ENCODE measurements around the gene SNAPC3. TPM values are rescaled to one million over a fixed set of nuclear protein-coding genes. Genes with fewer than 3 reads are reported as not detected.
"Not testable (repeated sequence)": the region's sequence is repeated elsewhere in the genome, so short reads cannot be mapped to it uniquely, and the experiment has no call there.

Gene SNAPC3
- 10 to 100 TPM; 40.2 to 42.5 TPM for total RNA-seq
- long read RNA-seq, full-length matches to known transcripts: 54 of 68 reads
- long read RNA-seq, partial matches to known transcripts: 5 of 68 reads
- long read RNA-seq, other reads (novel, unspliced or antisense): 9 of 68 reads

DNA sequence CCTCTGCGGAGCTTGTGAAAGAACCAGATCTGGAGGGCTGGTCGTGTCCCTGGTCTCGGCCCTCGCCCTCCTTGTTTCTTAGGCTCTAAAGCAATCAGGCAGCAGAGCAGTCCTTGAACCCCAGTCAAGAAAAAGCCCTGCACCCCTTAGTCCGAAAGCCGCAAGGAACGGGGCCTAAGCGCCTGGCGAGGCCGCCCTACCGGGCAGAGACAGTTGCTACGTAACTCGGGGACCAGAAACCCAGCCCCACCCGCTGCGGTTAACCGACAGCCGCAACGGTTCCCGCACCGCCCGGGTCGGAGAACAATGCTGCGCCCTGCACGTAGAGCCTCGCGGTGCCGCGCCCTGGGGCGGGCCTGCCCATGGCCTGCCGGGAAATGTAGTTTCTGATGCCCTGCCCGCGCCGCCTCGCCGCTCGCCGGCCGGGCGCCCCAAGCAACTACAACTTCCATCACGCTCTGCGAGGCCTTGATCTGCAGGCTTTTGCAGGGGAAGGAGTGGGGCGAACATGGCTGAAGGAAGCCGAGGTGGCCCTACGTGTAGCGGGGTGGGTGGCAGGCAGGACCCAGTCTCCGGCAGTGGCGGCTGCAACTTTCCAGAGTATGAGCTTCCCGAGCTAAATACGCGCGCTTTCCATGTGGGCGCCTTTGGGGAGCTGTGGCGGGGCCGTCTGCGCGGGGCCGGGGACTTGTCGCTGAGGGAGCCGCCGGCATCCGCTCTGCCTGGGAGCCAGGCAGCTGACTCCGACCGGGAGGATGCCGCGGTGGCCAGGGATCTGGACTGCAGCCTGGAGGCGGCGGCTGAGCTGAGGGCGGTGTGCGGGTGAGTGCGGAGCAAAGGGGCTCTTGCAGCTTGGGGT, at the start of gene SNAPC3:
Gene SNAPC3, plus strand, starts transcription at position 505 of the 859 bp plus-strand sequence. Its CDS starts 4 bp downstream, at position 509.
- intact Hi-C loops (cut with DNase I, micrococcal nuclease): loop anchor here in 1 of 2 donors (5.0 kb wide), 1 partner anchor 210 kb away; no protein-coding TSS in a partner anchor
- DNase-seq: peak; percentile 96 to 97
- peak; percentile 94 for ATAC-seq

DNA sequence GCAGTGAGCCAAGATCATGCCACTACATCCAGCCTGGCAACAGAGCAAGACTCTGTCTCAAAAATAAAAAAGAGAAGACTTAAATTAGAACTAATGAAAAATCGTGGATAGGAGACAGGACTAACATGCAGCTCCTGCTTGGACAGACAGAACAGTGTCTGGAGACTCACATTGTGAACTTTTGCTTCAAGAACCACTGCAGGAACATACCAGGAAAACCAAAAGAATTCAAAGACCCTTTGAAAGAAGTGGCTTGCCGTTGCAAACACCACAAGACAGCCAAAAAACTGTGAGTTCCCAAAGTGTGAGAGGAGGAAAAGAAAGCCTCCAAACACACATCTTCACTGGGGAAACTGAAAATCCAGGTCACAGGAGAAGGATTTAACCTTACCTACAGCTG, 48.8 kb upstream of the SNAPC3 start:
- DNase-seq: no peak
- ATAC-seq: no peak
- intact Hi-C loops (cut with DNase I, micrococcal nuclease): no loop called here

DNA sequence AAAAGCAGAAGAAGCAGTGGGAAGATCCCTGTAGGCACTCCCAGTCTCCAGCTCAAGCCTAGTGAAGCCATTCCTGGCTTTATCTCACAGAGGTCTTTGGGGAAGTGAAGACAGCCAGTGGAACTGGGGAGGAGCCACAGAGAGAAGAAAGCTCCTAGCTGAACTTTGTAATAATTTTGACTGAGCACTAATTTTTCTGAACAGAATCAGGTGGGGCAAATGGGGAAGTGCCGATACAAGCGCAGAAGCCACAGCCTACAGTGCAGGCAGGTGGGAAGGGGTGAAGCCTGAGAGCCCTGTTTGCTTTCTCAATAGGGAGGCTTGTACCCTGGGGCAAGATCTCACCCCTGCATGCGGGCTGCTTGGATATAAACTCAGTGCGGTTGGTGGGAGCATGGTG, 48.4 kb upstream of the SNAPC3 start:
- ATAC-seq (peak; percentile 55), DNase-seq (peak in 1 of 2 donors; percentile 19)
- intact Hi-C loops (cut with DNase I, micrococcal nuclease): no loop called here

DNA sequence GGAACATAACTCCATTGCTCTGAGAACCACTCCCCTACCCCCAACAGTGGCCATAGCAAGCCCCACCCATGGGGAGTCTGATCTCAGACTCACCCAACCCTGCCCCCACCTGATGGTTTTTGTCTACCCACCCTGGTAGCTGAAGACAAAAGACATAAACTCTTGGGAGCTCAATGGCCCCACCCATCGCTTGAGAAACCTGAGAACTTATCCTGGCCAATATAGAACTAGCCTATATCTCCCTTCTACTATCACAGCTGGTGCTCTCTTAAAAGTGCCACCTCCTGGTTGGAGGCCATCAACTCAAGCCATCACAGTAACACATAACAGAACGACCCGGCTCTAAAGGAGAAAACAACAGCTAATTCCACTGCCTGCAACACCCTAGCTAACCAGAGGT, 47.9 kb upstream of the SNAPC3 start:
- DNase-seq (no peak), ATAC-seq (peak; percentile 4)
- intact Hi-C loops (cut with DNase I, micrococcal nuclease): no loop called here

DNA sequence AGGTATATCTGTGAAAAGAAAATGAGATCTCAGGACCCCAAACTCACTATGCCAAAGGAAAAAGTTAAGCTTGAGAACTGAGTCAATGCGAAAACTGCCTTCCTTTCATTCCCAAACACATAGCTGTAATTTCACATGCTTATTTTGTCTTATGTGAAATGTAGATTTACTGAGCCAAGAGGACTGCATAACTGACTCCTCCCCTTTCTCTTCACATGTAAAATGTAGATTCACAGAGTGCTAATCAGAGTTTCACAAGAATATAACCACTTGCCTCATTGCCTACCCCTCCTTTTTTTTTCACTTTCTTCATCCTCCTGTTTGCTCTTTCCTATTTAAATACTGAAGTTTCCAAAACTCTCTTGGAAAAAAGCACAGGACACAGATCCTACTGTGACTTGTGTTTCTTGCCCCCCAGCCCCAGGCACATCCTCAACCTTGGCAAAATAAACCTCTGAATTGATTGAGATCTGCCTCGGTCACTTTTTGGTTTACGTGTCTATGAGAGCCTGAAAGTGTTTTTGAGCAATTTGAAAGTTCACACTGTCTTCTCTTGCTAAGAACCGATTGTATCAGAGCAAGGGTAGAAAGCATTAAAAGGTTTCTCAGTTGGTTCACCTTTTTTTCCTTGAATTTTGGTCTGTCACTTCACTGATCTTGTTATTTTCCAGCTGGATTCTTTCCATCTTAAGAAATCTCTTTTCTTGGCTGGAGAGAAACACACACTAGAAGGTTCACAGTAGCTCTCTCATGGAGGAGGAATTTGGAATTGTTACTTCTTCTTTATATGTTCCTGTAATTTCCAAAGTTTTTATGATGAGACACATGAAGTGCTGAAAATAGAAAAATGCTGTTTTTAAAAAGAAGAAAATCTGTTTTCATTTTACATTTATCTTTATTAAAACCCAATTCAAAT, 44.8 kb upstream of the SNAPC3 start:
- intact Hi-C loops (cut with DNase I, micrococcal nuclease): no loop called here
- ATAC-seq (no peak), DNase-seq (no peak)

DNA sequence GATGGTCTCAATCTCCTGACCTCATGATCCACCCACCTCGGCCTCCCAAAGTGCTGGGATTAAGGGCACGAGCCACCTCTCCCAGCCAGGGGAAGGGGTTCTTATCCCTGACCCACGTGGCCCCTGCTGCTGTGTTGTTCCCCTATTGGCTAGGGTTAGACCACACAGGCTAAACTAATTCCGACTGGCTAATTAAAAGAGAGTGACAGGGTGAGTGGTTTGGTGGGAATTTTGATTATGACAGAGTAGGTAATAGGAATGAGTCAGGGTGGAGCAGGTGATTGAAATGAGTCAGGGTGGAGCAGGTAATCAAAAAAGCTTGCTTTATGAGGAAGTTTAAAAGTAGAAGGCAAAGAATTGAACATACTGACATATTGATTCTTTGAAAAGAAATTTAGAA, 43.4 kb upstream of the SNAPC3 start:
- DNase-seq; intact Hi-C loops (cut with DNase I, micrococcal nuclease): not testable (repeated sequence)
- peak; percentile 78 for ATAC-seq

DNA sequence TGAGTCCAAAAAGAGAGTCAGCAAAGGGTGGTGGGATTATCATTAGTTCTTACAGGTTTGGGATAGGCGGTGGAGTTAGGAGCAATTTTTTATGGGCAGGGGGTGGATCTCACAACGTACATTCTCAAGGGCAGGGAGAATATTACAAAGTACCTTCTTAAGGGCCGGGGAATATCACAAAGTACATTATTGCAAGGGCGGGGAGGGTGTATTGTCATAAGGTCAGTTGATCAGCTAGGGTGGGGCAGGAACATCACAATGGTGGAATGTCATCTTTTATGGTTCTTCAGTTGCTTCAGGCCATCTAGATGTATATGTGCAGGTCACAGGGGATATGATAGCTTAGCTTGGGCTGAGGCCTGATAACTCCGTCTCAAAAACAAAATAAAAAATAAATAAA, 42.8 kb upstream of the SNAPC3 start:
- intact Hi-C loops (cut with DNase I, micrococcal nuclease); DNase-seq: not testable (repeated sequence)
- peak; percentile 76 for ATAC-seq

DNA sequence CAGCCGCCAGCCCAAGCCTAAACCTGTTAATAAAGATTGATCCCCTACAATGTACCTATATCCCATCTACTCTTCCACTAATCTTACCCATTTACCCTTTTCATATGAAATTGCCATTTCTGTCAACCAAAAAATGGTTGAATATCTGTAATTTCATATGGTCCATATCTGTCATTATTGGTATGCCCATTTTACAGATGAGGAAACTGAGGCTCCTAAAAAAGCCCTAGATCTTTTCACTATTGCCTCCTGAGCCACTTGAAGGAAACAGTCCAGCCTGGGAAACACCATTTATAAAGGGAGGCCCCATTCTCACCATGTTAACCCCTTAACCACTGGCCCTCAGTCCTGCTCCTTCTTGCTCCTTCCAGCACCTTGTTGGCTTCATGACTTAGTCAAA, 41.2 kb upstream of the SNAPC3 start:
- ATAC-seq (no peak), DNase-seq (no peak)
- intact Hi-C loops (cut with DNase I, micrococcal nuclease): no loop called here

DNA sequence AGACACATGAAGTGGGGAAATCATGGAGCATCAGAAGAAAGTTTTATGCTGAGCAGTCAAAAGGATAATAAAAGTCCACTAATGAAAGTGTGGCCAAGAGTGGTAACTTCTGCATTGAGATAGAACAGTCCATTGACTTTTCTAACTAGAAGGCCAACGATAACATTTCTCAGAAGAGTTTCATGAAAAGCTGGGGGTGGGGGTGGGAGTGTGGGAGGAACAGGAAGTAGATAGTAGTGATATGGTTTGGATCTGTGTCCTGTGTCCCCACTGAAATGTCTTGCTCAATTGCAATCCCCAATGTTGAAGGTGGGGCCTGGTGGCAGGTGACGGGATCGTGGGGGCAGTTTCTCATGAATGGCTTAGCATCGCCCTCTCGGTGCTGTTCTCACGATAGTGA, 36.2 kb upstream of the SNAPC3 start:
- ATAC-seq (no peak), DNase-seq (no peak)
- intact Hi-C loops (cut with DNase I, micrococcal nuclease): no loop called here

DNA sequence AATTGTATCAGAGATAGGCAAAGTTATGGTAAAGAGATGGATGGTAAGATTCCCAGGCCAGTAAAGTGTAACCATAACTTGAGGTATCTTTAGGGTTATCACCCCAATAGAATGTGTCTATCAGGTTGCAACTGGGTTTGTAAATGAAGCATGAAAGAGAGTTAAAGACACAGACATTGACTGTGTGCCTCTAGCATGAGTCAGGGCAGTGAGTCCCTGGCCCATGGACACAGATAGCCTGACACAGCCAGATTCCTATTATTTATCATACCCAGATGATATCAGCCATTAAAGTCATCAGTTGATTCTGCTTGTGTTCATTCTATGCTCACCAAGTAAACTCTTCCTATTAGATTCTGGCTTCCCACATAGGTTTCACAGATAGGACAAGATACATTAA, 33.5 kb upstream of the SNAPC3 start:
- DNase-seq (no peak), ATAC-seq (no peak)
- intact Hi-C loops (cut with DNase I, micrococcal nuclease): no loop called here

DNA sequence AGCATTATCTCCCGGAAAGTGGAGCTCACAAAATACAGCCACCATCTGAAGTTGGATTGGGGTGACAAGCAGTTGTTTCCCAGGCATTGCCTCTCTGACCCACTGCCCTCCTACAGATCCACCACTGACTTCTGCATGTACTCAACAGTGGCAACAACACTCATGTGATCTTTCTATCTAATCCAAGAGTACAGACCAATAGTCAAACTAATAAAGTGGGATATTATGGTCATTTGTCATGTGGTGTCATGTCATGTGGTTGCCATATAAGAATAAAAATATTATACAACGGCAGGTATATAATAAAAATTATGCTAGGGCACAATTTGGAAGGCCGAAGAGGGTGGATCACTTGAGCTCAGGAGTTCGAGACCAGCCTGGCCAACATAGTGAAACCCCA, 33.0 kb upstream of the SNAPC3 start:
- DNase-seq (no peak), ATAC-seq (peak; percentile 66)
- intact Hi-C loops (cut with DNase I, micrococcal nuclease): no loop called here

DNA sequence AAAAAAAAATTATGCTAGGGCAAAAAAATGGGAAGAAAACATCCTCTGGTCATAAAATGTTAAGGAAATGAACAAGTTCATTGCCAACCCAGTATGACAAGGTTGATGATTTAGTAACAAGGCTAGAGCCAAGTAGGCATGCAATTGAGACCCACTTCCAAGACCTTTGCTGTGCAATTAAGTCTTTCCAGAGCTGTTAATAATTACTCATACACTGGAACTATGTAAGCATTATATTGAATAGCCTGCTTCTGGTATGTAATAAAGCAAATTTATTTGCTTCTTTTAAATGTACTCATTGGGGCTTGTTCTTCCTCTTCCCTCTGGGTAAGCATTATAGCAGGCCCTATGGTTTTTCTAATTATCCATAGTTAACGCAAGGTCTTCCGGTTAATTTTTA, 32.5 kb upstream of the SNAPC3 start:
- no peak for DNase-seq
- intact Hi-C loops (cut with DNase I, micrococcal nuclease): no loop called here
- ATAC-seq: peak; percentile 85

DNA sequence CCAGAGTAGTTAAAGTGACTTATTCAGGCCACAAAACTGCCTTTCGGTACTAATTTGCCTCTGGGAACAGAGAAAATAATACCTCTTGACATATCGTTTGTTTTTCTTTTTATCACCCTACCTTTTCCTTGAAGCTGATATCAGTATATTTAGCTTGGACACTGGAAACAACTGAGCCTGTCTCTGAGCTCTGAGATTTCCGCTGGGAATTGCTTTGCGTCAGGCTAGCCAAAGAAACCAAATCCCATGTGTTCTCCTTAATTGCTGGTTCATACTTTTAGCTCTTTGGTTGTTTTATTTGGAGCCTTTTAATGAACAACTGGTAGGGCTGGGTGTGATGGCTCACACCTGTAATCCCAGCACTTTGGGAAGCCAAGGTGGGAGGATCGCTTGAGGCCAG, 30.3 kb upstream of the SNAPC3 start:
- no peak for ATAC-seq
- intact Hi-C loops (cut with DNase I, micrococcal nuclease): no loop called here

DNA sequence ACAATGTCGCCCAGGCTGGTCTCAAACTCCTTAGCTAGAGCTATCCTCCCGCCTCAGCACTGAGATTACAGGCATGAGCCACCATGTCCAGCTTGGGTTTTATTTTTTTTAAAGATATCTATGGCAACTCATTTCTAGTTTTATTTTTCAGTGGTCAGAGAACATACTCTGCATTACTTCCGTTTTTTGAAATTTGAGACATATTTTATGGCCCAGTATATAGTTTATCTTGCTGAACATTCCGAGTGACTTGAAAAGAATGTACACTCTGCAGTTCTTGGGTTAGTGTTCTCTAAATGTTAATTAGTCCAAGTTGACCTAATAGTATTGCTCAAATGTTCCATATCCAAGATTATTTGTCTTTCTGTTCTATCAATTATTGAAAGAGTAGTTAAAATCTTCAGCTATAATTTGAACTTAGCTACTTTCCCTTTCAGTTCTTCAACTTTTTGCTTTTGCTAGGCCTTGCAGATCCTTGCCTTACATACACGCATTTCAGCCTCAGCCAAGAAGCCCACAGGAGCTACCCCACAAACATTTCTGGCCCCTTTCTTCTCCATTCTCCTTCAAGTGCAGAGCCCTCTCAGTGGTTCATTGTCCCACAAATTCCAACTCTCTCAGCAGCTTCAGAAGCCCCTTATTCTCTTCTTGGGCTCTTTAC, 22.3 kb upstream of the SNAPC3 start:
- DNase-seq (no peak), ATAC-seq (peak; percentile 66)
- intact Hi-C loops (cut with DNase I, micrococcal nuclease): no loop called here

More for the DNA sequence above, 30.3 kb upstream of the SNAPC3 start:
- DNase-seq: no peak

DNA sequence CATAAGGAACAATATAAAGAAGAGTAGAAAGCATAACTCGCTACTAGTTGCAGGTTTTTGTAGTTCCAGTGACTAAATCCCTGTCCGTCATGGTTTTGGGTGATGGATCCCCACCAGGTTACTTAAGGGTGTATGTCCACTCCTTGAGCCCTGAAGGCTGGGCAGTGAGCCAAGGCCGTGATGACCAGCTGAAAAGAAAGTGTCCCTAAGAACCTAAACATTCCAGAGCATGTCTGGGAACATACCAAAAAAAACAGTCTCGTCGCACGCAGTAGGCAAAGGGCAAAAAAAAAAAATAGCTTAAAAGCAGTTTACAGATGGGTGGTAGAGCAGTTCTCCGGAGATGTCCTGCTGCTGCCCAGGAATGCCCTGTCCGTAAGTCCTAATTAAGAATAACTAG, 21.4 kb upstream of the SNAPC3 start:
- ATAC-seq: no peak
- intact Hi-C loops (cut with DNase I, micrococcal nuclease): no loop called here
- DNase-seq: no peak

DNA sequence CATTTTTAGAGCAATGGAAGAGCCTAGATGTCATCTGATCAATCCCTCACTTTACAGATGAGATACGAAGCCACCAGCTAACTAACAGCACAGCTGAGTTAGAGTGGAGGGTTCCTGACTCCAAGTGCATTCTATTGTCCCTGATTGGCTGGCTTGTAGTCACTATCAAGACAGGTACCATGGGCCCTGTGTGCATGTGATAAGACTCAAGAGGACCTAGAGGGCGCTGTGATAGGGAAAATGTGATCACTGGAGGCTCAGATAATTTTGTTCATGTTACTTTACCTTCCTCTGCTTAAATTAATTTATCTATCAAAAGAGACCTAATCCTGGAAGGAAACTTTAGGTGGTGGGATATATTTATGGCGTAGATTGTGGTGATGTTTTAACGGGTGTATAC, 19.5 kb upstream of the SNAPC3 start:
- intact Hi-C loops (cut with DNase I, micrococcal nuclease): no loop called here
- DNase-seq: no peak
- ATAC-seq: peak; percentile 64

DNA sequence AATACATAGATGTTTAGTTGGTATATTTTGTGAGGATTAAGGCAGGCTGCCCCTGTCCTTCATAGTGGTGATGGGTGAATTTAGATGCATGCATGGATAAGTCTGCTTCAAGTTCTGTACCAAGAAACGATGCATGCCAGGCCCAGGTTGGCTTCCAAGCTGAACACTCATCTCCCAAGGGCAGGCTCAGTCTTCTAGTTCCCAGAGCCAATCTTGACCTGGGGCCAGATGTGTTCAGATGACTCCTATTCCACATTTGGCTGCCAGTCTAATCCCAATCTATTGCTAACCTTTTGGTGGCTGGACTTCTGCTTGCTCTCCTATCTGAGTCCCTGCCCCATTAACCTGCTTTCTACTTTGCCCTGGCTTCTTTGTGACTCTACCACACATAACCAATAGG, 18.5 kb upstream of the SNAPC3 start:
- ATAC-seq (no peak), DNase-seq (no peak)
- intact Hi-C loops (cut with DNase I, micrococcal nuclease): no loop called here

DNA sequence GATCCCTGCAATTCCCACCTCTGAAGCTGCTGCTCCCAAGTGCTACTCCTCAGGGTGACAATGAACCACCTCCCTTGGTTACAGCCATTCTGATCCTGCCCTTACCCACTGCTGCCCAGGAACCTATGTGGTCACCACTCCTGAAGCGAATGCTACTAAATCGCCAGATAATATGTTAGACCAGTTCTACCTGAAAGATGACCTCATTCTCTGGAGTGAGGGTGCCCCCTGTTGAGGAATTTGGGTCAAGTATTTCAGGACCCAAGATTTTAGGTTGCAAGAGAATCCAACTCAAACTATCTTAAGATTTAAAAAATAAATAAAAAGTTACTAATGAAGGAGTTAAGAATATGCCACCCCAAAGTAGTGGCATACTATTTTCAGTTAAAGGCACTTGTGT, 5.8 kb upstream of the SNAPC3 start:
- DNase-seq (peak in 1 of 2 donors; percentile 59), ATAC-seq (peak; percentile 76)
- intact Hi-C loops (cut with DNase I, micrococcal nuclease): loop anchor here (5.0 to 10.0 kb wide), 2 partner anchors 122 to 135 kb away; no protein-coding TSS in a partner anchor

DNA sequence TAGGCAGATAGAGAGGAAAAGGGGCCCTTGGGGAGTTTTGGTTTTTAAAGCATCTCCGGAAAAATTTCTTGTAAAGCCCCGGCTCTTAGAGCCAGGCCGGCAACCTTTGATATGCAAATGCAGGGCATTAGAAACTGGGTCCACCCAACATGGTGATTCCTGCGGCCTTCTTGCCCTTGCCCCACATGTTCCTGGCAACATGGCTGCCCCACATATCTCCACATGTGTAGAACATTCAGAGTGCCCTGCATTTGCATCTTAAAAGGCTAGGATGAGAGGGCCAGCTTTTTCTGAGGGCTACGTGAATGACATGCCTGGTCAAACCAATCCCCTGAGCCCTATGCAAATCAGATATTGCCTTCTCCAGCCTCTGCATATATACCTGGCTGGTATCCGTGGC, 5.0 kb upstream of the SNAPC3 start:
- ATAC-seq (no peak), DNase-seq (no peak)
- intact Hi-C loops (cut with DNase I, micrococcal nuclease): loop anchor here (5.0 to 10.0 kb wide), 2 partner anchors 123 to 135 kb away; no protein-coding TSS in a partner anchor

Measured in left colon (tissue), 2 donors.